ENCODE results near the gene CFAP73. TPM values are rescaled to one million over a fixed set of nuclear protein-coding genes. Genes with fewer than 3 reads are reported as not detected.

The CFAP73 gene
- total RNA-seq, 1 donor: not detected

DNA sequence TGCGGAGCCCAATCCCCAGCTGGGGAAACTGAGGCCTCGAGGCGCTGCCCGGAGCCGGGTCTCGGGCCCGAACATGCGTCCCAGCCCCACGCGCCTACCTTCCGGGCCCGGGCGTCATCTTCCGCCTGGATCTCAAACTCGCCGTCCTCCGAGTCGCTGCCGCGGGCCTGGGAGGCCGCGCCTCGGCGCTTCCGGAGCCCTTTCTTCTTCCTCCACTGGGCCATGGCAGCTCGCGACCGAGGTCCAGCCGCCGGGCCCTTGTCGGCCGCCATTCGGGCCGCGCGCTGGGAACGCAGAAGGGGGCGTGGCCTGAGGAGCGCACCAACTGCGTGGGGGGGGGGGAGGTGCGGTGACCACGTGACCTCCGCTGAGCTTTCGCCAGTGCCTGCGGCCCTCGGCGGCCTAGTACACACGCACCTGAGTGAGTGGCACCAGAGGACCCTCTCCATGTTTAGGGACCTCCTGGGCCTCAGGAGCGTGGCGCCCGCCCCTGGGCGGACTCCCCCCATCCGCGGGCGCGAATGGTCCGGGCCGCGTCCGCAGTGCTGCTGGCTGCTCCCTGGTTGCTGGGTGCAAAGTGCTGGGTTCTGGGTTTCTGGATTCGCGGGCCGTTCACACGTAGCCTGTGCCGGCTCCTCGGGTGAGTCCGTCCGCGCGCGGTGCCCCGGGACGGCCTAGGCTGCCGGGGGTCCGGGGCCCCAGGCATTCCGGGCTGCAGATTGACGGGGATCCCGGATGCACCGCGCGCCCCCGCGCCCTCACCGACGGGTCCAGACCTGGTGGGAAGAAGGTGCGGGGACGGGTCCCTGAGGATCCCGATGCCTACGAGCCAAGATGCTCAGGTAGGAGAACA lies 35.9 kb downstream of the CFAP73 start, which contains the start of the genes DDX54 and RITA1:
TSS of gene DDX54 (minus strand) at position 299 of the 853 bp plus-strand sequence. CDS start at position 272, 27 bp downstream.
TSS of gene RITA1 (plus strand) at position 542 of the 853 bp plus-strand sequence. CDS start 1,026 bp downstream, outside the sequence.
- TF ChIP-seq, protein P1, sequence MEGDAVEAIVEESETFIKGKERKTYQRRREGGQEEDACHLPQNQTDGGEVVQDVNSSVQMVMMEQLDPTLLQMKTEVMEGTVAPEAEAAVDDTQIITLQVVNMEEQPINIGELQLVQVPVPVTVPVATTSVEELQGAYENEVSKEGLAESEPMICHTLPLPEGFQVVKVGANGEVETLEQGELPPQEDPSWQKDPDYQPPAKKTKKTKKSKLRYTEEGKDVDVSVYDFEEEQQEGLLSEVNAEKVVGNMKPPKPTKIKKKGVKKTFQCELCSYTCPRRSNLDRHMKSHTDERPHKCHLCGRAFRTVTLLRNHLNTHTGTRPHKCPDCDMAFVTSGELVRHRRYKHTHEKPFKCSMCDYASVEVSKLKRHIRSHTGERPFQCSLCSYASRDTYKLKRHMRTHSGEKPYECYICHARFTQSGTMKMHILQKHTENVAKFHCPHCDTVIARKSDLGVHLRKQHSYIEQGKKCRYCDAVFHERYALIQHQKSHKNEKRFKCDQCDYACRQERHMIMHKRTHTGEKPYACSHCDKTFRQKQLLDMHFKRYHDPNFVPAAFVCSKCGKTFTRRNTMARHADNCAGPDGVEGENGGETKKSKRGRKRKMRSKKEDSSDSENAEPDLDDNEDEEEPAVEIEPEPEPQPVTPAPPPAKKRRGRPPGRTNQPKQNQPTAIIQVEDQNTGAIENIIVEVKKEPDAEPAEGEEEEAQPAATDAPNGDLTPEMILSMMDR (IDR thresholded peaks at IDR 0.05; ENCODE audit: insufficient read depth, low read length): no peak
- peak within 1 kb of the TSS; percentile 86 for H3K4me3 ChIP-seq (ENCODE audit: low read depth, low read length)
- DNase-seq (ENCODE audit: low read depth): peak; percentile 73

DNA sequence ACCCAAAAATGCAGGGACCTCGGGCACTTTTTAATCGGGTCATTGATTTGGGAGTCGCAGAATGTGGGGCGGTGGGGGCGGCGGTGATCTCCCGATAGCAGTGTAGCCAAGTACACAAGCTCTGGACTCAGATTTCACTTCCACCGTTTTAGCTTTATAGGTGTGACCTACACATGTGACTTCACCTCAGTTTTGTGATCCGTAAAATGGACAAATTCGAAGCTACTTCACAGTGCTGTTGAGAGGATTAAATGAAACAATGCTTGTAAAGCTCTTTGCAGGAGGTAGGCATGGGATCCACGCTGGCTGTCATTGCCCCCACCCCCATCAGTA lies 36.5 kb downstream of the CFAP73 start:
- H3K4me3 ChIP-seq (ENCODE audit: low read depth, low read length): peak overlapping the region; percentile 86
- TF ChIP-seq, protein P1 (IDR thresholded peaks at IDR 0.05; ENCODE audit: insufficient read depth, low read length): no peak
- peak; percentile 27 for DNase-seq (ENCODE audit: low read depth)

DNA sequence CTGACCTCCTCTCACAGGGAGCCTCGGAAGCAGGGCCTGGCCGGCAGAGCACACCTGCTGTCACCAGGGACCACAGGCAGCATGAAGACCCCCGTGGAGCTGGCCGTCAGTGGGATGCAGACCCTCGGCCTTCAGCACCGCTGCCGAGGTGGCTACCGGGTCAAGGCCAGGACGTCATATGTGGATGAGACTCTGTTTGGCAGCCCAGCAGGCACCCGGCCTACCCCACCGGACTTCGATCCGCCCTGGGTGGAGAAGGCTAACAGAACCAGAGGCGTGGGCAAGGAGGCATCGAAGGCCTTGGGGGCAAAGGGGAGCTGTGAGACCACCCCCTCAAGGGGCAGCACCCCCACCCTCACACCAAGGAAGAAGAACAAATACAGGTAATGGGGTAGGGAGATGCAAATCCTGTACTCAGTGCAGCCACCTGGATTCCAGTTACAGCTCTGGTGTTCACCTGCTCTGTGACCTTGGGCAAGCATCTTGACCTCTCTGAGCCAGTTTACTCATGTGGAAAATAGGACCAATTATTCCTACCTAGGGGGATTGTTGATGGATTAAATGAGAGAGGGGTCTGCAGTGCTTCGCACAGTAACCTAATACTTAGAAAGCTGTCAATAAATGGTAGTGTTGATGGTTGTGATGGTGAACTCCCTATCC lies 37.3 kb downstream of the CFAP73 start:
- peak overlapping the region; percentile 86 for H3K4me3 ChIP-seq (ENCODE audit: low read depth, low read length)
- TF ChIP-seq, protein P1 (IDR thresholded peaks at IDR 0.05; ENCODE audit: insufficient read depth, low read length): no peak
- no peak for DNase-seq (ENCODE audit: low read depth)

- DNase-seq (ENCODE audit: low read depth): no peak
- TF ChIP-seq, protein P1 (IDR thresholded peaks at IDR 0.05; ENCODE audit: insufficient read depth, low read length): no peak
- no peak overlapping the region for H3K4me3 ChIP-seq (ENCODE audit: low read depth, low read length)
These were observed 39.8 kb downstream of the CFAP73 start for GRCh38 chr12:113189361-113189760.

DNA sequence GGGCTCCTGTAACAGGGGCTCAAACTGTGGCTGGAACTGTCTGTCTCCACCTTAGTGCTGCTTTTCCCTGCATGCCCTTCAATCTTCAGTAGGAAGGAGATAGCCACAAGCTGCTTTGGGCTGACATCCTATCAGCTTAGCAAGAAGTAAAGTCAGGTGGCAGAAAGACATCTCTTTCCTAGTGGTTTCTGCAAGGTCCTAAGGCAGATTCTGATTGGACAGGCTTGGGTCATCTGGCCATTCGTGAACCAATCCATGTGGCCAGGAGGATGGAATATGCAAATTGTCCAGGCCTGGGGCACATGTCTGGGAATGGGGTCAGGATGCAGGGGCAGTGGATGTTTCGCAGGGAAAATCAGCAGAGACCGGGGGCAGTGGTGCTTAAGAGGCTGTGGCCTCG lies 41.2 kb downstream of the CFAP73 start:
- TF ChIP-seq, protein P1 (IDR thresholded peaks at IDR 0.05; ENCODE audit: insufficient read depth, low read length): no peak
- peak; percentile 30 for DNase-seq (ENCODE audit: low read depth)

DNA sequence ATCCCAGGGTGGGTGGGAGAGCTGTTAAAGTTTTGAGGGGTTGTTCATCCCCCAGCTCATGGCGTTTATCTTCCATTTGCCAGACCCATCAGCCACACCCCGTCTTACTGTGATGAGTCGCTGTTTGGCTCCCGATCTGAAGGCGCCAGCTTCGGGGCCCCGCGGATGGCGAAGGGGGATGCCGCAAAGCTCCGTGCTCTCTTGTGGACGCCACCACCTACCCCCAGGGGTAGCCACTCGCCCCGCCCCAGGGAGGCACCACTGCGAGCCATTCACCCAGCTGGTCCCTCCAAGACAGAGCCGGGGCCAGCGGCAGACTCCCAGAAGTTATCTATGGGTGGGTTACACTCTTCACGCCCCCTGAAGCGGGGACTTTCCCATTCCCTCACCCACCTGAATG lies 41.7 kb downstream of the CFAP73 start:
- no peak overlapping the region for H3K4me3 ChIP-seq (ENCODE audit: low read depth, low read length)
- TF ChIP-seq, protein P1 (IDR thresholded peaks at IDR 0.05; ENCODE audit: insufficient read depth, low read length): no peak
- DNase-seq (ENCODE audit: low read depth): no peak

More for the DNA sequence above, 41.2 kb downstream of the CFAP73 start:
- no peak overlapping the region for H3K4me3 ChIP-seq (ENCODE audit: low read depth, low read length)
